G401 (cell line): ENCODE measurements around the gene OSTF1. TPM values are rescaled to one million over a fixed set of nuclear protein-coding genes. Genes with fewer than 3 reads are reported as not detected.
A peak's percentile ranks its signal among the peaks of the same experiment; 100 is the strongest.

Experiments used
- DNase-seq: peaks from one replicate; pipeline ENCODE4 v3.0.0-alpha.2; 2015; ENCODE audit warnings: low spot score
- in situ Hi-C: cut with HindIII; loops from 2 replicates; pipeline ENCODE4 v1.10.0; 2016; ENCODE audit warnings: low sequenced_read_pairs, mixed read lengths
- total RNA-seq: library from RNA; depleted of rRNA; stranded (reverse); fragments of >200 nt; shearing (Covaris generic); gene quantifications from 2 replicates; pipeline ENCODE4 v1.2.3, GENCODE V29; 2014

The OSTF1 gene
- total RNA-seq, 1 experiment from 2014 or later: 14.0 TPM

GRCh38 chr9:75083188-75083970 lies 4.9 kb upstream of the OSTF1 start:
- peak; percentile 81 for DNase-seq
- in situ Hi-C loops: no loop called here

GRCh38 chr9:75084081-75084672 lies 4.1 kb upstream of the OSTF1 start:
- peak; percentile 20 for DNase-seq
- in situ Hi-C loops: no loop called here

- in situ Hi-C loops: no loop called here
- DNase-seq: peak; percentile 34
Measured at GRCh38 chr9:75085640-75086039, 2.7 kb upstream of the OSTF1 start.

- peak; percentile 56 for DNase-seq
- in situ Hi-C loops: no loop called here
Measured at GRCh38 chr9:75086541-75087288, 1.6 kb upstream of the OSTF1 start.

GRCh38 chr9:75087289-75087823 lies 958 bp upstream of the OSTF1 start:
- DNase-seq: peak; percentile 59
- in situ Hi-C loops: no loop called here

- in situ Hi-C loops: no loop called here
- DNase-seq: peak; percentile 53
Measured at GRCh38 chr9:75088646-75089372, 495 bp downstream of the OSTF1 start.

- in situ Hi-C loops: no loop called here
- no peak for DNase-seq
Measured at GRCh38 chr9:75089373-75089766, 1.1 kb downstream of the OSTF1 start.

- in situ Hi-C loops: no loop called here
- no peak for DNase-seq
Measured at GRCh38 chr9:75090579-75090978, 2.3 kb downstream of the OSTF1 start.

GRCh38 chr9:75092766-75093165 lies 4.5 kb downstream of the OSTF1 start:
- in situ Hi-C loops: no loop called here
- no peak for DNase-seq

- in situ Hi-C loops: no loop called here
Measured at GRCh38 chr9:75096796-75097195, 8.5 kb downstream of the OSTF1 start.

GRCh38 chr9:75101004-75101588 lies 12.8 kb downstream of the OSTF1 start:
- in situ Hi-C loops: no loop called here
- no peak for DNase-seq

More at GRCh38 chr9:75096796-75097195, 8.5 kb downstream of the OSTF1 start:
- DNase-seq: no peak

- DNase-seq: no peak
- in situ Hi-C loops: no loop called here
Measured at GRCh38 chr9:75102177-75102790, 14.0 kb downstream of the OSTF1 start.

GRCh38 chr9:75104607-75105006 lies 16.3 kb downstream of the OSTF1 start:
- no peak for DNase-seq

GRCh38 chr9:75105019-75105540 lies 16.8 kb downstream of the OSTF1 start:
- DNase-seq: no peak
- in situ Hi-C loops: no loop called here

More at GRCh38 chr9:75104607-75105006, 16.3 kb downstream of the OSTF1 start:
- in situ Hi-C loops: no loop called here

- DNase-seq: no peak
- in situ Hi-C loops: no loop called here
Measured at GRCh38 chr9:75105841-75106240, 17.5 kb downstream of the OSTF1 start.

GRCh38 chr9:75106857-75107256 lies 18.5 kb downstream of the OSTF1 start:
- no peak for DNase-seq
- in situ Hi-C loops: no loop called here

- in situ Hi-C loops: no loop called here
Measured at GRCh38 chr9:75108571-75108970, 20.3 kb downstream of the OSTF1 start.

GRCh38 chr9:75109210-75109839 lies 21.0 kb downstream of the OSTF1 start:
- in situ Hi-C loops: no loop called here
- DNase-seq: no peak

More at GRCh38 chr9:75108571-75108970, 20.3 kb downstream of the OSTF1 start:
- no peak for DNase-seq
